Karpas-422 (cell line): ENCODE data around the gene CDT1. TPM values are rescaled to one million over a fixed set of nuclear protein-coding genes. Genes with fewer than 3 reads are reported as not detected.
"Not testable (repeated sequence)": the region's sequence is repeated elsewhere in the genome, so short reads cannot be mapped to it uniquely, and the experiment has no call there.

ENCODE experiments used
- DNase-seq: peaks from one replicate; pipeline ENCODE4 v3.0.0-alpha.2; 2015
- H2AFZ ChIP-seq: fragments of 200-600 bp; sonication (generic); 2 replicates; pipeline ENCODE4 v1.6.1; 2014; ENCODE audit warnings: antibody characterized with exemption, low read length, mixed read lengths
- H3K27ac ChIP-seq: fragments of 200-600 bp; sonication (generic); 2 replicates; pipeline ENCODE4 v1.5.1; 2014; ENCODE audit warnings: mild to moderate bottlenecking, low read length, moderate library complexity
- H3K27me3 ChIP-seq: fragments of 200-600 bp; sonication (generic); 2 replicates; pipeline ENCODE4 v1.6.1; 2014; ENCODE audit warnings: low read length, mixed read lengths
- H3K36me3 ChIP-seq: fragments of 200-600 bp; sonication (generic); 2 replicates; pipeline ENCODE4 v1.6.1; 2014; ENCODE audit warnings: low read length, mixed read lengths; ENCODE audit not compliant: insufficient read depth
- H3K4me1 ChIP-seq: fragments of 200-600 bp; sonication (generic); 2 replicates; pipeline ENCODE4 v1.6.1; 2014; ENCODE audit warnings: mild to moderate bottlenecking, low read length, mixed read lengths
- H3K4me2 ChIP-seq: fragments of 200-600 bp; sonication (generic); 2 replicates; pipeline ENCODE4 v1.6.1; 2014; ENCODE audit warnings: low read length, low read depth, mild to moderate bottlenecking; ENCODE audit not compliant: poor library complexity, severe bottlenecking
- H3K4me3 ChIP-seq: fragments of 200-600 bp; sonication (generic); 2 replicates; pipeline ENCODE4 v1.5.1; 2014; ENCODE audit warnings: mild to moderate bottlenecking, antibody characterized with exemption, low read length, mixed read lengths
- H3K79me2 ChIP-seq: fragments of 200-600 bp; sonication (generic); 2 replicates; pipeline ENCODE4 v1.6.1; 2014; ENCODE audit warnings: mild to moderate bottlenecking, low read length, mixed read lengths
- H3K9ac ChIP-seq: fragments of 200-600 bp; sonication (generic); 2 replicates; pipeline ENCODE4 v1.6.0; 2014; ENCODE audit warnings: low read length
- H3K9me2 ChIP-seq: fragments of 200-600 bp; sonication (generic), shearing (Covaris generic); replicated peaks from 2 replicates; pipeline ENCODE4 v1.6.0; 2014; ENCODE audit warnings: mild to moderate bottlenecking, low read length, moderate library complexity; ENCODE audit not compliant: insufficient read depth
- H3K9me3 ChIP-seq: fragments of 300-700, 200-600 bp; sonication (generic); 2 replicates; pipeline ENCODE4 v1.6.1; 2014; ENCODE audit warnings: low read length, mixed read lengths
- H4K20me1 ChIP-seq: fragments of 200-600 bp; sonication (generic); 2 replicates; pipeline ENCODE4 v1.6.1; 2014; ENCODE audit warnings: mild to moderate bottlenecking, antibody characterized with exemption, low read length, low read depth; ENCODE audit not compliant: insufficient read depth
- total RNA-seq: library from RNA; depleted of rRNA; stranded (reverse); fragments of >200 nt; shearing (Covaris generic); gene quantifications from 2 replicates; pipeline ENCODE4 v1.2.3, GENCODE V29; 2014; ENCODE audit warnings: low replicate concordance

The CDT1 gene
- total RNA-seq, 1 experiment from 2014 or later, result 20.4 TPM

DNA sequence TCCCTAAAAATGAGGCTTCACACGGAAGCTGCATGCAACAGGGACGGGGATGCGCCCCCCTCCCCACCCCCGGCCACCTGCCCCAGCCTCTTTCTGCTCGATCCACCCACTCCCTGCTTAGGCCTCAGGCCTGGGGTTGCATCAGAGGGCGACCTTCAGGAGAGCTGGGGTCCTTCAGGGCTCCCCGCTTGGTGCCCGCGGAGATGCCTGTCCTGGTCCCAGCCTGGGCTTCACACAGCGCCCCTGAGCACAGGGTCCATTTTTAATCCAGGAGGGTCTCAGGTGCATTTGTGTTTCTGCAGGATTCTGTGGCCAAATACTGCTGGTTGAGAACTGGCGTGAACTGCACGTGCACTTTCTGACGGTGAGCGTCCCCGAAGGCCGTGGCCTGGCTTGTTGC is 15.5 kb downstream of the CDT1 start:
- H3K4me3 ChIP-seq, result no peak overlapping the region
- H3K36me3 ChIP-seq, result no peaks in the 10 kb centered on the region
- no peaks in the 10 kb centered on the region for H3K9me3 ChIP-seq
- H3K9me2 ChIP-seq, result no peaks in the 10 kb centered on the region
- no peaks in the 10 kb centered on the region for H3K79me2 ChIP-seq
- H3K9ac ChIP-seq, result no peak overlapping the region
- no peak overlapping the region for H3K27ac ChIP-seq
- no peaks in the 10 kb centered on the region for H3K27me3 ChIP-seq
- H4K20me1 ChIP-seq, result no peaks in the 10 kb centered on the region
- H3K4me2 ChIP-seq, result no peak overlapping the region
- DNase-seq, result no peak
- no peaks in the 10 kb centered on the region for H3K4me1 ChIP-seq
- H2AFZ ChIP-seq, result no peak overlapping the region

DNA sequence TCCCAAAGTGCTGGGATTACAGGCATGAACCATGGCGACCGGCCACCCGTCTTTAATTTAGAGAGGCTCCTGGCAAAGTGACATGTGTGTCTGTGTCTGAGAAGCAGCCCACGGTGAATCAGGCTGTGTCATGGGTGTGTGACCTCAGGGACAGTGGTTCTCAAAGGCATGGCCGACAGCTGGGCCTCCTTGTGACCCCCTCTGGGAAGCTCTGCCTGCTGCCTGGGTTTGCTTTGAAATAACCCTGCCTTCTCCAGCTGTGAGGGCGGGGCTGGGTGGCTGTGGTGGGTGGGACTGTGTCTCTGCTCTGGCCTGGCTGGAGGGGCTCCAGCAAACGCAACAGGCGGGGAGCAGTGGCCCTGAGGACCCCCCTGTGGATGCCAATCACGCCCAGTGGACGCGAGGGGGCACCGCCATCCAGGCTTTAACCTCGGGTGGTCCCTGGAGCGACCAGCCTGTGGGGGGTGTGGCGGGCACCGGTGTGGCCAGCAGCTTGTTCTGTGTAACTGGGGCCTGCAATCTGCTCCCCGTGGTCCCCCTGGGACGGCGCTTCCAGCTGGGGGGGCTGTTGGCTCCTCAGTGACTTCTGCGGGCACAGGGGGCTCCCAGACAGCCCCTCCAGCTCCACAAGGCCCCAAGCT is 16.9 kb downstream of the CDT1 start:
- Histone ChIP-seq H2AFZ (no peak overlapping the region), H3K9me3 (no peaks in the 10 kb centered on the region), H3K79me2 (no peaks in the 10 kb centered on the region), H3K9ac (no peak overlapping the region), H3K4me1 (no peaks in the 10 kb centered on the region), H3K9me2 (no peaks in the 10 kb centered on the region), H3K4me2 (no peak overlapping the region), H3K27me3 (no peaks in the 10 kb centered on the region), H3K27ac (no peak overlapping the region), H4K20me1 (no peaks in the 10 kb centered on the region), H3K4me3 (no peak overlapping the region), H3K36me3 (no peaks in the 10 kb centered on the region)
- no peak for DNase-seq

DNA sequence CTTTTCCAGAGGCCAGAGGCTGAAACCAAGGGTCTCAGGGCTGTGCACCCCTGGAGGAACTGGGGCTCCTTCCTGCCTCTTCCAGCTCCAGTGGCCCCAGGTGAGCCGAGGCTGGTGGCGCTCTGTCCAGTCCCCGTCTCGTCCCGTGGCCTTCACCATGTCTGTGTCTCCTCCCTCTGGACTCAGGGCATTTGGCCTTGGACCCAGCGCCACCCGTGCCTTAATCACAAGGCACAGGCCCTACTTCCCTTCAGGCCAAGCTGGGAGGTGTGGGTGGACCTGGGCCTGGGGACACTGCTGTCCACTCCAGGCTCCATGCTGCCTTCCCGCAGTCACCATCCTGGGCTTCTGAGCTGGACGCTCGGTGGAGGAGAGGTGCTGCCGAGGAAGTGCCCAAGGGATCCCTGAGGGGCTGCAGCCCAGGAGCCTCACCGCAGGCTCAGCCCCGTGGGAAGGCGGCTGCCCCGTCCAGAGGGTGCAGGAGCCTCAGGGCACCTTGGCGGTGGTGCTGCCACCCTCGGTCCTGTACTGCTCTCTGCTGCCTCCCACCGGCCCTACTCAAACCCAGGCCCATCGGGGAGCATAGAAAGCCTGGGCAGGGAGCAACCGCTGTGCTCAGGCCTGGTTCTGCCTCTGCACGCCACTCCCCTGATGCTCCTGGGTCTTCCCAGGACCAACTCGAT is 17.7 kb downstream of the CDT1 start:
- no peak overlapping the region for H3K4me3 ChIP-seq
- no peaks in the 10 kb centered on the region for H3K9me3 ChIP-seq
- peak; percentile 69 for DNase-seq
- no peak overlapping the region for H3K27ac ChIP-seq
- no peaks in the 10 kb centered on the region for H3K36me3 ChIP-seq
- no peak overlapping the region for H2AFZ ChIP-seq
- H4K20me1 ChIP-seq, result no peaks in the 10 kb centered on the region
- no peaks in the 10 kb centered on the region for H3K27me3 ChIP-seq
- H3K79me2 ChIP-seq, result no peaks in the 10 kb centered on the region
- no peaks in the 10 kb centered on the region for H3K9me2 ChIP-seq
- no peak overlapping the region for H3K4me2 ChIP-seq
- no peaks in the 10 kb centered on the region for H3K4me1 ChIP-seq
- no peak overlapping the region for H3K9ac ChIP-seq

DNA sequence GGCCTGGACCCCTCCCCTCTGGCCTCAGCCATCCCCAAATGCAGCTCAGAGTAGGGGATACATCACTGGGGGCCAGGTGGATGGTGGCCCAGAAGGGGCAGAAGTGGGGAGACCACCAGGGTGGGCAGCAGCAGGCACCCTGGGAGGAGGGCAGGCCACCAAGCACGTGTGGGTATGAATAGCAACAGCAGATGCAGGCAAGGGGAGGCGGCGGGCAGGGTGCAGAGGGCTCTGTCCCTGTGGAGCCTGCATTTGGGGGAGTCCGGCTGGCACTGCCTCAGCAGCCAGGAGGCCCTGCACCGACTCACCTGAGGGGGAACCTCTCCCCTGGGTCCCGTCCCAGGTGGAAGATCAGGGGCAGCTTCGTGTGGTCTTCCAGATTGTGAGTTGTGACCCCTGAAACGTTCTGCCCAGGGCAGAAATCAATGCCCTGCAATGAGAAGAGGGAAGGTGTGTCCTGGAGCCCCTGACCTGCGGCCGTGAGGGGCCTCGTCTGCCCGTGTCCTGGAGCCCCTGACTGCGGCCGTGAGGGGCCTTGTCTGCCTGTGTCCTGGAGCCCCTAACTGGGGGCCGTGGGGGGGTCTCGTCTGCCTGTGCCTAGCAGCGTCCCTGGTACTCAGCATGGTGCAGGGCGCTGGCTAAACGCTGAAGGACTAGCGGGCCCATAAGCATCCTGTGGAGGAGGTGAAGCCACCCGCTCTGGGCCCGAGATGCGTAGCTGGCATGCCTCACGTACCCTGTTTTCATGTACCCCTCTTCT is 18.9 kb downstream of the CDT1 start:
- Histone ChIP-seq H3K9ac (no peak overlapping the region), H4K20me1 (no peaks in the 10 kb centered on the region), H3K79me2 (no peaks in the 10 kb centered on the region), H3K27ac (no peak overlapping the region), H3K9me3 (no peaks in the 10 kb centered on the region), H3K9me2 (no peaks in the 10 kb centered on the region), H3K4me2 (no peak overlapping the region), H2AFZ (no peak overlapping the region), H3K36me3 (no peaks in the 10 kb centered on the region), H3K4me1 (no peaks in the 10 kb centered on the region), H3K4me3 (no peak overlapping the region), H3K27me3 (no peaks in the 10 kb centered on the region)
- no peak for DNase-seq

DNA sequence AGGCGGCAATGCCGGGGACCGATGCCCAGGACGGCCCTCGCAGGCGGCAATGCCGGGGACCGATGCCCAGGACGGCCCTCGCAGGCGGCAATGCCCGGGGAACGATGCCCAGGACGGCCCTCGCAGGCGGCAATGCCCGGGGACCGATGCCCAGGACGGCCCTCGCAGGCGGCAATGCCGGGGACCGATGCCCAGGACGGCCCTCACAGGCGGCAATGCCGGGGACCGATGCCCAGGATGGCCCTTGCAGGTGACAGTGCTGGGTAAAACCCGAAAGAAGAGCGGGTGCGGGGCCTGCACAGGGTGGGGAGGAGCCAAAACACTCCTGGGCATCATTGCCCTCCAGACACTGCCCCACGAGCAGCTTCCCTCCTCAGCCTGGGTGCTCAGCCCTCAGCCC is 20.1 kb downstream of the CDT1 start:
- DNase-seq, H3K27ac ChIP-seq: not testable (repeated sequence)

DNA sequence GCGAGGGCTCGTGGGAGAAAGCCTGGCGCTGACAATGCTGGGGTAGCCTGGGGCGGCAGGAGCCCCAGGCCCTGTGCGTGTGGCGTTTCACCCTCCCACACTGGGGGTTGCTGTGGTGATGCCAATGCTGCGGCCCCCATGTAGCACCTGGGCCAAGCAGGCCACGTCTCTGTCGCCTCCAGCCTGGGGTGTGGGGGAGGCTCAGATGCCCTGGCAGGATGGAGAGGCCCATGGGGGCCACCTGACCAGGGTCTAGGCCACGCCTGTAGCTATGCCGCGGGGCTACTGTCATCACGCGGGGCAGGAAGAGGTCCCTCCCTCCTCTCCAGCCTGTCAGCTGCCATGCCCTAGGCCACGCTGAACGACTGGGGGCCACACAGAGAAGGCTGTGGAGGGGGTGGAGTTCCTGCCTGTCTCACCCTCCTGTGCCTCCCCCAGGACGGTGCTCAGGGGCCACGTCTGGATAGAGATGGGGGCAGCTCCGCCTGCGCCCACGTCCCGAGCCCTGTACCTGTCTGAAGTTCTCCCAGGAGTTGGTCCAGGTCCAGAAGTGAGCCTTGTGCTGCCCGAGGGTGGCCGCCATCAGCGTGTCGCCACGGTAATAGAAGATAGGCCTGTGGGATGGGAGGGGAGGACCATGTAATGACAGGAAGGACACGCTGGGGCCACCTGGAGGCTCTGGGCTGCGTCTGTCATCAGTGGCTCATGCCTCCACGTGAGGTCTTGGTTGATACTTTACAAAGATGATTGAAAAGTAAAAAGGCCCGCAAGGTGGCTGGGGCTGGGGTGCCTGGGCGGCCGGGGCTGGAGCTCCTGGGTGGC is 20.9 kb downstream of the CDT1 start:
- no peak overlapping the region for H3K4me3 ChIP-seq
- no peaks in the 10 kb centered on the region for H3K4me1 ChIP-seq
- H3K27me3 ChIP-seq, result no peaks in the 10 kb centered on the region
- no peaks in the 10 kb centered on the region for H3K36me3 ChIP-seq
- no peaks in the 10 kb centered on the region for H3K9me3 ChIP-seq
- H3K9ac ChIP-seq, result no peak overlapping the region
- H3K4me2 ChIP-seq, result no peak overlapping the region
- no peak overlapping the region for H3K27ac ChIP-seq
- no peaks in the 10 kb centered on the region for H3K79me2 ChIP-seq
- no peak for DNase-seq
- no peaks in the 10 kb centered on the region for H4K20me1 ChIP-seq
- H3K9me2 ChIP-seq, result no peaks in the 10 kb centered on the region
- no peak overlapping the region for H2AFZ ChIP-seq

More for the DNA sequence above, 20.1 kb downstream of the CDT1 start:
- not testable (repeated sequence) for H3K4me1 ChIP-seq, H4K20me1 ChIP-seq, H3K9me3 ChIP-seq, H3K4me3 ChIP-seq, H3K9ac ChIP-seq, H2AFZ ChIP-seq, H3K27me3 ChIP-seq, H3K4me2 ChIP-seq, H3K9me2 ChIP-seq, H3K36me3 ChIP-seq, H3K79me2 ChIP-seq

DNA sequence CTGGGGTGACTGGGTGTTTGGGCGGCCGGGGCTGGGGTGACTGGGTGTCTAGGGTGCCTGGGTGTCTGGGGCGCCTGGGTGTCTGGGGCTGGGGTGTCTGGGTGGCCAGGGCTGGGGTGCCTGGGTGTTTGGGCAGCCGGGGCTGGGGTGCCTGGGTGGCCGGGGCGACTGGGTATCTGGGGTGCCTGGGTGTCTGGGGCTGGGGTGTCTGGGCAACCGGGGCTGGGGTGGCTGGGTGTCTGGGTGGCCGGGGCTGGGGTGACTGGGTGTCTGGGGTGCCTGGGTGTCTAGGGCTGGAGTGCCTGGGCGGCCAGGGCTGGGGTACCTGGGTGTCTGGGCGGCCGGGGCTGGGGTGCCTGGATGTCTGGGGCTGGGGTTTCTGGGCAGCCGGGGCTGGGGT is 21.6 kb downstream of the CDT1 start:
- Histone ChIP-seq H3K36me3 (no peaks in the 10 kb centered on the region), H4K20me1 (no peaks in the 10 kb centered on the region)

More for the DNA sequence above, 21.6 kb downstream of the CDT1 start:
- Histone ChIP-seq H3K9me3 (no peaks in the 10 kb centered on the region), H3K9ac (no peak overlapping the region), H3K9me2 (no peaks in the 10 kb centered on the region), H3K4me3 (no peak overlapping the region), H3K79me2 (no peaks in the 10 kb centered on the region), H2AFZ (no peak overlapping the region), H3K4me2 (no peak overlapping the region), H3K27ac (no peak overlapping the region), H3K4me1 (no peaks in the 10 kb centered on the region), H3K27me3 (no peaks in the 10 kb centered on the region)
- no peak for DNase-seq
